Fibroblast of lung (primary cell): ENCODE measurements around the gene SUN5.

Source experiments
- EZH2 ChIP-seq: IDR thresholded peaks from 2 replicates; pipeline ENCODE4 v1.5.1; 2012; ENCODE audit warnings: low read length, control low read depth, mild to moderate bottlenecking; ENCODE audit errors: missing control alignments
- TF ChIP-seq, protein P1 (sequence below), 2 donors: IDR thresholded peaks in 1 of 2; conservative IDR thresholded peaks in 1 of 2; 1 replicate in 1 of 2; 2 replicates in 1 of 2; pipeline ENCODE4 v1.5.1; 2011 to 2012; ENCODE audit warnings: low read length in 2 of 2, control low read depth in 1 of 2, inconsistent platforms in 1 of 2, low read depth in 1 of 2, mild to moderate bottlenecking in 1 of 2

DNA sequence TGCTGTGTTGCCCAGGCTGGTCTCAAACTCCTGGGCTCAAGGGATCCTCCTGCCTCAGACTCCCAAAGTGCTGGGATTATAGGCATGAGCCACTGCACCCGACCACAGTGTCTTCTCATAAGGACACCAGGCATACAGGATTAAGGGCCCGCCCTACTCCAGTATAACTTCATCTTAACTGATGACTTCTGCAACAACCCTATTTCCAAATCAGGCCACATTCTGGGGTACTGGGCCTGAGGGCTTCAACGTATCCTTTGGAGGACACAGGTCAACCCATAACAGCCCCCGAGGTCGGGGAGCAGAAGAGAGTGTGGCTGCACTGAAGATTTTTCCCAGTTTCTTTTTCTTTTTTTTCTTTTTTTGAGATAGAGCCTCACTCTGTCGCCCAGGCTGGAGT lies 39.7 kb downstream of the SUN5 start:
- TF ChIP-seq, protein P1, sequence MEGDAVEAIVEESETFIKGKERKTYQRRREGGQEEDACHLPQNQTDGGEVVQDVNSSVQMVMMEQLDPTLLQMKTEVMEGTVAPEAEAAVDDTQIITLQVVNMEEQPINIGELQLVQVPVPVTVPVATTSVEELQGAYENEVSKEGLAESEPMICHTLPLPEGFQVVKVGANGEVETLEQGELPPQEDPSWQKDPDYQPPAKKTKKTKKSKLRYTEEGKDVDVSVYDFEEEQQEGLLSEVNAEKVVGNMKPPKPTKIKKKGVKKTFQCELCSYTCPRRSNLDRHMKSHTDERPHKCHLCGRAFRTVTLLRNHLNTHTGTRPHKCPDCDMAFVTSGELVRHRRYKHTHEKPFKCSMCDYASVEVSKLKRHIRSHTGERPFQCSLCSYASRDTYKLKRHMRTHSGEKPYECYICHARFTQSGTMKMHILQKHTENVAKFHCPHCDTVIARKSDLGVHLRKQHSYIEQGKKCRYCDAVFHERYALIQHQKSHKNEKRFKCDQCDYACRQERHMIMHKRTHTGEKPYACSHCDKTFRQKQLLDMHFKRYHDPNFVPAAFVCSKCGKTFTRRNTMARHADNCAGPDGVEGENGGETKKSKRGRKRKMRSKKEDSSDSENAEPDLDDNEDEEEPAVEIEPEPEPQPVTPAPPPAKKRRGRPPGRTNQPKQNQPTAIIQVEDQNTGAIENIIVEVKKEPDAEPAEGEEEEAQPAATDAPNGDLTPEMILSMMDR (conservative IDR thresholded peaks at IDR 0.05 in 1 of 2, IDR thresholded peaks at IDR 0.05 in 1 of 2; ENCODE audit: low read depth in 1 of 2, low read length in 2 of 2): no peak
- no peak for TF ChIP-seq EZH2
